K562 (cell line): Measurements from ENCODE around the gene ZNF652. TPM values are rescaled to one million over a fixed set of nuclear protein-coding genes. Genes with fewer than 3 reads are reported as not detected.

Experiments used
- CBFA2T2 ChIP-seq: fragments of 450-650 bp; conservative IDR thresholded peaks from 2 replicates; pipeline ENCODE4 v1.6.1; 2017; ENCODE audit warnings: mild to moderate bottlenecking
- CBFA2T3 ChIP-seq: fragments of 450-650 bp; IDR thresholded peaks from 2 replicates; pipeline ENCODE4 v1.6.1; 2017
- CCNT2 ChIP-seq: IDR thresholded peaks from 2 replicates; pipeline ENCODE4 v1.6.1; 2011; ENCODE audit warnings: borderline replicate concordance, low read depth, mild to moderate bottlenecking, moderate library complexity, mixed read lengths, low read length; ENCODE audit not compliant: insufficient read length; ENCODE audit errors: extremely low read depth
- ELF2 ChIP-seq: fragments of 250-450 bp; sonication (Bioruptor Pico); IDR thresholded peaks from 2 replicates; pipeline ENCODE4 v1.5.0; 2021; ENCODE audit warnings: mild to moderate bottlenecking
- ESRRA ChIP-seq: fragments of 450-650 bp; IDR thresholded peaks from 2 replicates; pipeline ENCODE4 v1.6.1; 2014; ENCODE audit warnings: low read depth, mild to moderate bottlenecking, moderate library complexity, borderline replicate concordance
- HMG20B ChIP-seq: fragments of 250-450 bp; sonication (Bioruptor Pico); IDR thresholded peaks from 2 replicates; pipeline ENCODE4 v1.5.0; 2021; ENCODE audit warnings: mild to moderate bottlenecking
- MEF2A ChIP-seq: IDR thresholded peaks from 2 replicates; pipeline ENCODE4 v1.6.1; 2011; ENCODE audit warnings: low read depth, mild to moderate bottlenecking, low read length, moderate library complexity; ENCODE audit not compliant: control insufficient read depth
- NEUROD1 ChIP-seq: fragments of 150-350 bp; IDR thresholded peaks from 2 replicates; pipeline ENCODE4 v1.6.1; 2014; ENCODE audit warnings: borderline replicate concordance, low read length, low read depth; ENCODE audit not compliant: partially characterized antibody
- PYGO2 ChIP-seq: fragments of 450-650 bp; IDR thresholded peaks from 2 replicates; pipeline ENCODE4 v1.6.1; 2016; ENCODE audit warnings: mild to moderate bottlenecking, missing genetic modification characterization, moderate library complexity, missing compliant biosample characterization
- RBM25 ChIP-seq: fragments of 200-400 bp; formaldehyde crosslinking; IDR thresholded peaks from 2 replicates; pipeline ENCODE4 v1.6.1; 2018; ENCODE audit warnings: low read length, low read depth, moderate library complexity; ENCODE audit not compliant: severe bottlenecking
- SP2 ChIP-seq: IDR thresholded peaks from 2 replicates; pipeline ENCODE4 v1.6.1; 2011; ENCODE audit warnings: mild to moderate bottlenecking, low read depth, low read length, moderate library complexity; ENCODE audit not compliant: poor library complexity, severe bottlenecking; ENCODE audit errors: extremely low read depth
- TCF7 ChIP-seq: sonication (generic); IDR thresholded peaks from 2 replicates; pipeline ENCODE4 v1.6.1; 2016; ENCODE audit warnings: antibody characterized with exemption, borderline replicate concordance
- TCFL5 ChIP-seq: fragments of 250-450 bp; sonication (Bioruptor Pico); conservative IDR thresholded peaks from 2 replicates; pipeline ENCODE4 v1.6.1; 2021; ENCODE audit warnings: mild to moderate bottlenecking, moderate library complexity, matching md5 sums
- TRIM28 ChIP-seq: fragments of 450-650 bp; IDR thresholded peaks from 2 replicates; pipeline ENCODE4 v1.6.1; 2017
- ZFPM2 ChIP-seq: fragments of 250-450 bp; sonication (Bioruptor Pico); IDR thresholded peaks from 2 replicates; pipeline ENCODE4 v1.5.1; 2022; ENCODE audit warnings: mild to moderate bottlenecking
- ZNF347 ChIP-seq: fragments of 450-650 bp; formaldehyde crosslinking; IDR thresholded peaks from 2 replicates; pipeline ENCODE4 v1.4.0; 2020; ENCODE audit warnings: low read depth, mild to moderate bottlenecking, moderate library complexity
- ZNF780A ChIP-seq: fragments of 250-450 bp; sonication (Bioruptor Pico); IDR thresholded peaks from 2 replicates; pipeline ENCODE4 v1.5.0; 2021; ENCODE audit warnings: mild to moderate bottlenecking
- polyA plus RNA-seq, 8 experiments: library from polyadenylated mRNA; depleted of rRNA in 4 of 8; stranded (reverse) in 5 of 8; unstranded in 3 of 8; fragments of >200 nt; fragmentation: Nextera tagmentation in 2 of 8; fragmentation: Illumina TruSeq in 1 of 8; extraction: Ambion mirVana in 2 of 8; extraction: Trizol in 1 of 8; gene quantifications; 2 replicates each; pipeline versions ENCODE4 v1.2.1 to v1.2.3, GENCODE V29; 2011 to 2014; ENCODE audit warnings: inconsistent platforms in 1 of 8, missing spikeins in 1 of 8
- total RNA-seq, 7 experiments: library from RNA; depleted of rRNA in 6 of 7; stranded (reverse); fragments of >200 nt in 6 of 7; fragmentation: Illumina TruSeq in 2 of 7; extraction: Trizol in 2 of 7; gene quantifications; 2 replicates each; pipeline versions ENCODE4 v1.2.1 to v1.2.3, GENCODE V29; 2011 to 2021; ENCODE audit warnings: low replicate concordance in 1 of 7
- TF ChIP-seq, protein P1 (sequence below): fragments of 450-650 bp; conservative IDR thresholded peaks from 2 replicates; pipeline ENCODE4 v1.6.1; 2016; ENCODE audit warnings: missing genetic modification characterization, low read depth, mild to moderate bottlenecking, control low read depth, missing compliant biosample characterization
- TF ChIP-seq, protein P2 (sequence below): sonication (generic); formaldehyde crosslinking; IDR thresholded peaks from 2 replicates; pipeline ENCODE4 v1.9.0; 2022; ENCODE audit warnings: mild to moderate bottlenecking, missing genetic modification reagents
- TF ChIP-seq, protein P3 (sequence below), 2 experiments: fragments of 450-650 bp in 1 of 2; sonication (generic) in 1 of 2; formaldehyde crosslinking in 1 of 2; IDR thresholded peaks in 1 of 2; conservative IDR thresholded peaks in 1 of 2; 2 replicates each; pipeline versions ENCODE4 v1.6.1 to v1.8.1; 2016 to 2023; ENCODE audit warnings: mild to moderate bottlenecking in 2 of 2, moderate library complexity in 2 of 2, inconsistent platforms in 1 of 2, missing genetic modification reagents in 1 of 2
- TF ChIP-seq, protein P4 (sequence below): fragments of 200-400 bp; formaldehyde crosslinking; IDR thresholded peaks from 2 replicates; pipeline ENCODE4 v1.6.1; 2017; ENCODE audit warnings: mild to moderate bottlenecking, low read depth, low read length, moderate library complexity

Gene ZNF652
- total and polyA plus RNA-seq, 9 of the 15 experiments (the other 6 are each of a cell fraction or from before 2014, with no cell fraction given): 5.1 to 15.5 (median 7.8) TPM

DNA sequence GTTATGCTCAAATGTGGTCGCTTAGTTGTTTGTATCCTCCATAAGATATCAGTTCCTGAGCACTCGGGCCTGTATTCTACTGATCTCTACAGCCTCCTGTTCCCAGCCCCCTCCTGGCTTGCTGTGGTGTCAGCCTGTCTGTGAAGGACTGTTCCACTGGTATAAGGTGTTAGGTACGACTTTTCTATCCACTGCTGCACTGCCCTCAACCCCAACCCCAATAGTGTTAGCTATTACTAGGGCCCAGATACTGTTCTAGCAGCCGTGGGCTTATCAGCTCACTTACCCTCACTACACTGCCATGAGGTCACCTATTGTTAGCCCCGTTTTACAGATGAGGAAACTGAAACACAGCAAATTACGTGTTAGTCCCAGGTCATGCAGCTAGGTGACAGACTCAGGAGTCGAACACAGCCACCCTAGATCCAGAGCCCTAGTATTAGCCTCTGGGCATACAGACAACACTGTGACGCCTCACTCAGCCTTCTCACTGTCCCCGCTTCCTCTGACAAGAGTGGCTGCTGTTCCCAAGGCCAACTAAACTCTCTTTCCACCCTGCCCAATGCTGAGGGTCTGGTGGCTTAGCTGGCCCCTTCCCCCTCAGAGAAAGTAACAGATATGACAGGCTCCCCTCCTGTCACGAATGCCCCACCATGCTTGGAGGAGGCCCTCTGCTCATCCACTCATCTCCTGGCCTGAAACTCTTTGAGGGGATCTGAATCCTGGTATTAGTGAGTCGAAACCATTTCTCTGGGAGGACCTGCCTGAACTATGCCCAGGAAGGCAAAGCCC lies 25.6 kb upstream of the ZNF652 start (continued):
- TF ChIP-seq RBM25 (peak; percentile 84), SP2 (no peak), TRIM28 (no peak), TCF7 (no peak), MEF2A (no peak), CBFA2T2 (0 out of 2 replicates have a peak, but pooled peaks have one; percentile 24), ELF2 (CRISPR knock-in tag) (no peak), CCNT2 (no peak), ZNF780A (CRISPR knock-in tag) (no peak), TCFL5 (no peak), PYGO2 (tag) (no peak), CBFA2T3 (peak; percentile 52), NEUROD1 (no peak), HMG20B (CRISPR knock-in tag) (no peak), ZFPM2 (CRISPR knock-in tag) (no peak), ESRRA (peak; percentile 50; the same call in 1 of the 2 replicates), ZNF347 (CRISPR knock-in tag) (no peak)
- TF ChIP-seq, protein P1, sequence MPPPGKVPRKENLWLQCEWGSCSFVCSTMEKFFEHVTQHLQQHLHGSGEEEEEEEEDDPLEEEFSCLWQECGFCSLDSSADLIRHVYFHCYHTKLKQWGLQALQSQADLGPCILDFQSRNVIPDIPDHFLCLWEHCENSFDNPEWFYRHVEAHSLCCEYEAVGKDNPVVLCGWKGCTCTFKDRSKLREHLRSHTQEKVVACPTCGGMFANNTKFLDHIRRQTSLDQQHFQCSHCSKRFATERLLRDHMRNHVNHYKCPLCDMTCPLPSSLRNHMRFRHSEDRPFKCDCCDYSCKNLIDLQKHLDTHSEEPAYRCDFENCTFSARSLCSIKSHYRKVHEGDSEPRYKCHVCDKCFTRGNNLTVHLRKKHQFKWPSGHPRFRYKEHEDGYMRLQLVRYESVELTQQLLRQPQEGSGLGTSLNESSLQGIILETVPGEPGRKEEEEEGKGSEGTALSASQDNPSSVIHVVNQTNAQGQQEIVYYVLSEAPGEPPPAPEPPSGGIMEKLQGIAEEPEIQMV (tag): no peak
- TF ChIP-seq, protein P2, sequence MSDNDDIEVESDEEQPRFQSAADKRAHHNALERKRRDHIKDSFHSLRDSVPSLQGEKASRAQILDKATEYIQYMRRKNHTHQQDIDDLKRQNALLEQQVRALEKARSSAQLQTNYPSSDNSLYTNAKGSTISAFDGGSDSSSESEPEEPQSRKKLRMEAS: 0 out of 2 replicates have a peak, but pooled peaks have one; percentile 35
- TF ChIP-seq, protein P3, sequence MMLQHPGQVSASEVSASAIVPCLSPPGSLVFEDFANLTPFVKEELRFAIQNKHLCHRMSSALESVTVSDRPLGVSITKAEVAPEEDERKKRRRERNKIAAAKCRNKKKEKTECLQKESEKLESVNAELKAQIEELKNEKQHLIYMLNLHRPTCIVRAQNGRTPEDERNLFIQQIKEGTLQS (IDR thresholded peaks at IDR 0.05): peak; percentile 50; the same call in 1 of the 2 replicates
- TF ChIP-seq, protein P3 (CRISPR knock-in tag; conservative IDR thresholded peaks at IDR 0.05): no peak
- TF ChIP-seq, protein P4, sequence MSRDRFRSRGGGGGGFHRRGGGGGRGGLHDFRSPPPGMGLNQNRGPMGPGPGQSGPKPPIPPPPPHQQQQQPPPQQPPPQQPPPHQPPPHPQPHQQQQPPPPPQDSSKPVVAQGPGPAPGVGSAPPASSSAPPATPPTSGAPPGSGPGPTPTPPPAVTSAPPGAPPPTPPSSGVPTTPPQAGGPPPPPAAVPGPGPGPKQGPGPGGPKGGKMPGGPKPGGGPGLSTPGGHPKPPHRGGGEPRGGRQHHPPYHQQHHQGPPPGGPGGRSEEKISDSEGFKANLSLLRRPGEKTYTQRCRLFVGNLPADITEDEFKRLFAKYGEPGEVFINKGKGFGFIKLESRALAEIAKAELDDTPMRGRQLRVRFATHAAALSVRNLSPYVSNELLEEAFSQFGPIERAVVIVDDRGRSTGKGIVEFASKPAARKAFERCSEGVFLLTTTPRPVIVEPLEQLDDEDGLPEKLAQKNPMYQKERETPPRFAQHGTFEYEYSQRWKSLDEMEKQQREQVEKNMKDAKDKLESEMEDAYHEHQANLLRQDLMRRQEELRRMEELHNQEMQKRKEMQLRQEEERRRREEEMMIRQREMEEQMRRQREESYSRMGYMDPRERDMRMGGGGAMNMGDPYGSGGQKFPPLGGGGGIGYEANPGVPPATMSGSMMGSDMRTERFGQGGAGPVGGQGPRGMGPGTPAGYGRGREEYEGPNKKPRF: no peak
